K562 (cell line): ENCODE results near the gene MAK. TPM values are rescaled to one million over a fixed set of nuclear protein-coding genes. Genes with fewer than 3 reads are reported as not detected.

Source experiments
- ATAC-seq: fragments of 200-7000 bp; cut with Tn5 transposase; 3 replicates; pipeline ENCODE4 v1.9.1; 2020; ENCODE audit warnings: moderate library complexity
- BruUV-seq: library from RNA; stranded (reverse); fragments of 400-500 nt; replicated peaks from 2 replicates; lab custom pipeline; 2021; lab: Mats Ljungman, UMichigan
- CTCF ChIA-PET: fragments of 300-600 bp; formaldehyde crosslinking; extraction: SDS; loops from one replicate; lab custom pipeline; 2021; ENCODE audit warnings: low intra/inter-chr PET ratio; lab: Yijun Ruan, JAX
- POLR2A ChIA-PET: fragments of 300-600, 350-650 bp; sonication (Branson Sonifier 250); formaldehyde crosslinking; extraction: SDS; loops from one replicate; lab custom pipeline; 2021; ENCODE audit warnings: antibody characterized with exemption, inconsistent platforms; lab: Yijun Ruan, JAX
- DNase-seq, 4 experiments: peaks; one replicate each; pipeline versions ENCODE4 v3.0.0 to v3.0.0-alpha.2; 2011 to 2018; ENCODE audit warnings: low spot score in 3 of 4, mixed read lengths in 3 of 4; ENCODE audit errors: extremely low read depth in 1 of 4
- FAIRE-seq: peaks from 2 replicates; lab custom pipeline; 2011; peaks lifted over from hg19 to GRCh38; lab: Jason Lieb, UNC
- H2AFZ ChIP-seq: 2 replicates; pipeline ENCODE4 v1.6.0; 2011; ENCODE audit warnings: low read depth, low read length, control low read depth, inconsistent platforms
- H3K27ac ChIP-seq: fragments of 200-600 bp; 3 replicates; pipeline ENCODE4 v1.8.0; 2011; ENCODE audit warnings: low read depth, mild to moderate bottlenecking, control low read depth, inconsistent platforms, low read length, moderate library complexity, mixed read lengths; ENCODE audit errors: extremely low read depth
- H3K27me3 ChIP-seq, 2 experiments: fragments of 300-600 bp in 1 of 2; 2 replicates in 1 of 2; 3 replicates in 1 of 2; pipeline versions ENCODE4 v1.6.0 to v1.8.0; 2011; ENCODE audit warnings: inconsistent platforms in 2 of 2, low read length in 2 of 2, mild to moderate bottlenecking in 1 of 2, mixed read lengths in 1 of 2, moderate library complexity in 1 of 2; ENCODE audit not compliant: control insufficient read depth in 2 of 2, insufficient read depth in 2 of 2
- H3K36me3 ChIP-seq: fragments of 300-600 bp; 3 replicates; pipeline ENCODE4 v1.8.0; 2011; ENCODE audit warnings: mild to moderate bottlenecking, low read length, inconsistent platforms; ENCODE audit not compliant: control insufficient read depth, insufficient read depth
- H3K4me1 ChIP-seq, 2 experiments: fragments of 200-600 bp in 1 of 2; replicated peaks in 1 of 2; 2 replicates in 1 of 2; 3 replicates in 1 of 2; pipeline versions ENCODE4 v1.5.1 to v1.8.0; 2011; ENCODE audit warnings: inconsistent platforms in 2 of 2, low read length in 2 of 2, mild to moderate bottlenecking in 1 of 2, mixed read lengths in 1 of 2, moderate library complexity in 1 of 2; ENCODE audit not compliant: control insufficient read depth in 2 of 2, insufficient read depth in 2 of 2
- H3K4me2 ChIP-seq: 2 replicates; pipeline ENCODE4 v1.6.1; 2011; ENCODE audit warnings: low read length, control low read depth, inconsistent platforms, mixed read lengths; ENCODE audit not compliant: insufficient read depth
- H3K4me3 ChIP-seq: fragments of 200-600 bp; sonication (generic), shearing (Covaris generic); 2 replicates; pipeline ENCODE4 v1.5.1; 2016; ENCODE audit warnings: control low read depth, inconsistent platforms
- H3K79me2 ChIP-seq: fragments of 200-600 bp; 3 replicates; pipeline ENCODE4 v1.8.0; 2011; ENCODE audit warnings: low read length, inconsistent platforms; ENCODE audit not compliant: control insufficient read depth, insufficient read depth
- H3K9ac ChIP-seq, 2 experiments: 2 replicates each; pipeline versions ENCODE4 v1.6.0 to v1.6.1; 2011; ENCODE audit warnings: low read depth in 2 of 2, low read length in 2 of 2, control low read depth in 1 of 2, inconsistent platforms in 1 of 2, mild to moderate bottlenecking in 1 of 2, mixed read lengths in 1 of 2; ENCODE audit not compliant: insufficient read depth in 1 of 2
- H3K9me1 ChIP-seq: one replicate; pipeline ENCODE4 v1.6.0; 2011; ENCODE audit warnings: inconsistent platforms, mild to moderate bottlenecking, low read length, moderate library complexity; ENCODE audit not compliant: control insufficient read depth, insufficient read depth
- H3K9me3 ChIP-seq: replicated peaks from 2 replicates; pipeline ENCODE4 v1.5.1; 2011; ENCODE audit warnings: low read depth, low read length, inconsistent platforms; ENCODE audit not compliant: control insufficient read depth, insufficient read depth
- H4K20me1 ChIP-seq: replicated peaks from 2 replicates; pipeline ENCODE4 v1.6.1; 2011; ENCODE audit warnings: low read length, inconsistent platforms, mixed read lengths; ENCODE audit not compliant: control insufficient read depth, insufficient read depth
- CHCHD3 ChIP-seq: fragments of 250-450 bp; sonication (Bioruptor Pico); IDR thresholded peaks from 2 replicates; pipeline ENCODE4 v2.1.2; 2022; ENCODE audit warnings: mild to moderate bottlenecking
- EGR1 ChIP-seq: fragments of 450-650 bp; conservative IDR thresholded peaks from 2 replicates; pipeline ENCODE4 v1.6.1; 2017; ENCODE audit warnings: mild to moderate bottlenecking
- ELF4 ChIP-seq: fragments of 450-650 bp; formaldehyde crosslinking; IDR thresholded peaks from 2 replicates; pipeline ENCODE4 v1.4.0; 2022; ENCODE audit warnings: missing genetic modification characterization
- FOXP4 ChIP-seq: sonication (generic); formaldehyde crosslinking; IDR thresholded peaks from 2 replicates; pipeline ENCODE4 v1.8.0; 2022; ENCODE audit warnings: mild to moderate bottlenecking, missing genetic modification reagents, borderline replicate concordance
- HDAC2 ChIP-seq: fragments of 450-650 bp; IDR thresholded peaks from 2 replicates; pipeline ENCODE4 v1.6.1; 2016; ENCODE audit warnings: mild to moderate bottlenecking
- NFIX ChIP-seq: fragments of 250-450 bp; sonication (Bioruptor Pico); IDR thresholded peaks from 2 replicates; pipeline ENCODE4 v1.4.0; 2020; ENCODE audit warnings: low read depth, mild to moderate bottlenecking, moderate library complexity
- NR2C2 ChIP-seq, 2 experiments: fragments of 200-800 bp in 1 of 2; sonication (Bioruptor generic) in 1 of 2; sonication (generic) in 1 of 2; formaldehyde crosslinking in 1 of 2; IDR thresholded peaks; 2 replicates each; pipeline versions ENCODE4 v1.6.1 to v1.8.0; 2016 to 2022; ENCODE audit warnings: mild to moderate bottlenecking in 1 of 2, missing compliant biosample characterization in 1 of 2, missing genetic modification characterization in 1 of 2, missing genetic modification reagents in 1 of 2
- POU5F1 ChIP-seq: fragments of 150-350 bp; IDR thresholded peaks from 2 replicates; pipeline ENCODE4 v1.6.1; 2014; ENCODE audit warnings: borderline replicate concordance, low read length, low read depth, mild to moderate bottlenecking; ENCODE audit not compliant: partially characterized antibody
- RBM22 ChIP-seq: fragments of 200-400 bp; formaldehyde crosslinking; IDR thresholded peaks from 2 replicates; pipeline ENCODE4 v1.6.1; 2018; ENCODE audit warnings: low read length, low read depth; ENCODE audit not compliant: poor library complexity, severe bottlenecking
- RBM25 ChIP-seq: fragments of 200-400 bp; formaldehyde crosslinking; IDR thresholded peaks from 2 replicates; pipeline ENCODE4 v1.6.1; 2018; ENCODE audit warnings: low read length, low read depth, moderate library complexity; ENCODE audit not compliant: severe bottlenecking
- RHOXF2B ChIP-seq: fragments of 250-450 bp; sonication (Bioruptor Pico); conservative IDR thresholded peaks from 2 replicates; pipeline ENCODE4 v1.5.1; 2021
- TBL1XR1 ChIP-seq, 2 experiments: IDR thresholded peaks; 2 replicates each; pipeline ENCODE4 v1.6.1; 2012; ENCODE audit warnings: improper control_type of control experiment in 2 of 2, low read length in 2 of 2, mild to moderate bottlenecking in 1 of 2
- ZFPM2 ChIP-seq: fragments of 250-450 bp; sonication (Bioruptor Pico); IDR thresholded peaks from 2 replicates; pipeline ENCODE4 v1.5.1; 2022; ENCODE audit warnings: mild to moderate bottlenecking
- ZKSCAN8 ChIP-seq: fragments of 200-800 bp; sonication (Bioruptor generic); IDR thresholded peaks from 2 replicates; pipeline ENCODE4 v1.6.1; 2016; ENCODE audit warnings: missing genetic modification characterization, missing compliant biosample characterization
- WGBS: fragments of 100-300 bp; shearing (Covaris generic); methylation state at CpG from one replicate; pipeline ENCODE4 v1.1.6; 2016; ENCODE audit warnings: low coverage, mixed read lengths; ENCODE audit not compliant: insufficient coverage; ENCODE audit errors: missing lambda C conversion rate; 5-methylcytosine and 5-hydroxymethylcytosine counted together
- in situ Hi-C: fragments of 300-500 bp; cut with MboI; formaldehyde crosslinking; loops from 4 replicates; pipeline ENCODE4 v1.15.0; 2018; ENCODE audit warnings: inconsistent platforms, mixed read lengths
- intact Hi-C: fragments of 100-400 bp; cut with micrococcal nuclease; formaldehyde crosslinking; loops from 2 replicates; pipeline ENCODE4 v1.14.2; 2022
- polyA plus RNA-seq, 8 experiments: library from polyadenylated mRNA; depleted of rRNA in 4 of 8; stranded (reverse) in 5 of 8; unstranded in 3 of 8; fragments of >200 nt; fragmentation: Nextera tagmentation in 2 of 8; fragmentation: Illumina TruSeq in 1 of 8; extraction: Ambion mirVana in 2 of 8; extraction: Trizol in 1 of 8; gene quantifications; 2 replicates each; pipeline versions ENCODE4 v1.2.1 to v1.2.3, GENCODE V29; 2011 to 2014; ENCODE audit warnings: inconsistent platforms in 1 of 8, missing spikeins in 1 of 8
- total RNA-seq, 7 experiments: library from RNA; depleted of rRNA in 6 of 7; stranded (reverse); fragments of >200 nt in 6 of 7; fragmentation: Illumina TruSeq in 2 of 7; extraction: Trizol in 2 of 7; gene quantifications; 2 replicates each; pipeline versions ENCODE4 v1.2.1 to v1.2.3, GENCODE V29; 2011 to 2021; ENCODE audit warnings: low replicate concordance in 1 of 7
- TF ChIP-seq, protein P1 (sequence below): IDR thresholded peaks from 2 replicates; pipeline ENCODE4 v1.6.1; 2016; ENCODE audit warnings: missing genetic modification characterization, missing compliant biosample characterization

Gene MAK
- total and polyA plus RNA-seq, 9 of the 15 experiments (the other 6 are each of a cell fraction or from before 2014, with no cell fraction given), result 0.25 to 1.1 (median 0.53) TPM

GRCh38 chr6:10763006-10763405 is 75.3 kb downstream of the MAK start:
- BruUV-seq, result no TSS peak
- no peak for FAIRE-seq

More at GRCh38 chr6:10763006-10763405, 75.3 kb downstream of the MAK start:
- no peak overlapping the region for H3K9ac ChIP-seq
- TF ChIP-seq CHCHD3 (CRISPR knock-in tag) (no peak), RBM22 (no peak), ELF4 (CRISPR knock-in tag) (no peak), ZKSCAN8 (no peak), RBM25 (no peak), HDAC2 (no peak), TBL1XR1 (IDR thresholded peaks at IDR 0.05; ENCODE audit: low read length in 2 of 2) (no peak), POU5F1 (no peak), RHOXF2B (CRISPR knock-in tag) (no peak), NR2C2 (CRISPR knock-in tag; IDR thresholded peaks at IDR 0.05) (no peak), NR2C2 (tag; IDR thresholded peaks at IDR 0.05) (no peak), NFIX (no peak), FOXP4 (no peak), ZFPM2 (CRISPR knock-in tag) (no peak), EGR1 (no peak)
- TF ChIP-seq, protein P1, sequence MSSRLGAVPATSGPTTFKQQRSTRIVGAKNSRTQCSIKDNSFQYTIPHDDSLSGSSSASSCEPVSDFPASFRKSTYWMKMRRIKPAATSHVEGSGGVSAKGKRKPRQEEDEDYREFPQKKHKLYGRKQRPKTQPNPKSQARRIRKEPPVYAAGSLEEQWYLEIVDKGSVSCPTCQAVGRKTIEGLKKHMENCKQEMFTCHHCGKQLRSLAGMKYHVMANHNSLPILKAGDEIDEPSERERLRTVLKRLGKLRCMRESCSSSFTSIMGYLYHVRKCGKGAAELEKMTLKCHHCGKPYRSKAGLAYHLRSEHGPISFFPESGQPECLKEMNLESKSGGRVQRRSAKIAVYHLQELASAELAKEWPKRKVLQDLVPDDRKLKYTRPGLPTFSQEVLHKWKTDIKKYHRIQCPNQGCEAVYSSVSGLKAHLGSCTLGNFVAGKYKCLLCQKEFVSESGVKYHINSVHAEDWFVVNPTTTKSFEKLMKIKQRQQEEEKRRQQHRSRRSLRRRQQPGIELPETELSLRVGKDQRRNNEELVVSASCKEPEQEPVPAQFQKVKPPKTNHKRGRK (tag), result no peak
- ChIA-PET POLR2A (interaction anchor here (1.4 kb wide), 1 partner anchor 9 kb away, joined by 4 read pairs; no protein-coding TSS in a partner anchor), CTCF (no interaction called here)
- no peak overlapping the region for H3K4me2 ChIP-seq
- DNase-seq (no peak), ATAC-seq (no peak)
- peaks cover 3% of the 10 kb centered on the region; the same call in 1 of the 3 replicates for H3K79me2 ChIP-seq
- no peaks in the 10 kb centered on the region for H4K20me1 ChIP-seq
- H3K36me3 ChIP-seq, result peaks cover 35% of the 10 kb centered on the region
- H3K4me1 ChIP-seq, result peaks cover 5 to 13% of the 10 kb centered on the region in 2 experiments; a peak in 3 of 5 replicates
- intact Hi-C loops, result no loop called here
- no peak overlapping the region for H3K27ac ChIP-seq
- H3K9me3 ChIP-seq, result no peaks in the 10 kb centered on the region
- in situ Hi-C loops, result no loop called here
- H3K4me3 ChIP-seq, result no peak overlapping the region
- H2AFZ ChIP-seq, result no peak overlapping the region
- 68% methylated on average over 2 of the region's 2 CpGs for WGBS
- no peaks in the 10 kb centered on the region for H3K9me1 ChIP-seq
- no peaks in the 10 kb centered on the region for H3K27me3 ChIP-seq
